Measurements from ENCODE around the gene NRN1L.
A peak's percentile ranks its signal among the peaks of the same experiment; 100 is the strongest.
"Not testable (repeated sequence)": the region's sequence is repeated elsewhere in the genome, so short reads cannot be mapped to it uniquely, and the experiment has no call there.

NRN1L gene

GRCh38 chr16:67860589-67861398 lies 23.9 kb upstream of the NRN1L start:
- no peak for DNase-seq (ENCODE audit: low read depth in 2 of 2)

- DNase-seq (ENCODE audit: low read depth in 2 of 2): no peak
These were observed 22.8 kb upstream of the NRN1L start for GRCh38 chr16:67861877-67862276.

- no peak for DNase-seq (ENCODE audit: low read depth in 2 of 2)
These were observed 21.8 kb upstream of the NRN1L start for GRCh38 chr16:67862623-67863583.

- DNase-seq (ENCODE audit: low read depth in 2 of 2): not testable (repeated sequence)
These were observed 20.6 kb upstream of the NRN1L start for GRCh38 chr16:67864044-67864443.

- DNase-seq (ENCODE audit: low read depth in 2 of 2): no peak
These were observed 20.1 kb upstream of the NRN1L start for GRCh38 chr16:67864594-67864993.

- DNase-seq (ENCODE audit: low read depth in 2 of 2): no peak
These were observed 19.4 kb upstream of the NRN1L start for GRCh38 chr16:67865318-67865717.

- DNase-seq (ENCODE audit: low read depth in 2 of 2): no peak
These were observed 16.4 kb upstream of the NRN1L start for GRCh38 chr16:67868290-67868689.

- DNase-seq (ENCODE audit: low read depth in 2 of 2): no peak
These were observed 15.0 kb upstream of the NRN1L start for GRCh38 chr16:67869653-67870052.

GRCh38 chr16:67871256-67871655 lies 13.4 kb upstream of the NRN1L start:
- DNase-seq (ENCODE audit: low read depth in 2 of 2): no peak

GRCh38 chr16:67872131-67872630 lies 12.5 kb upstream of the NRN1L start:
- DNase-seq (ENCODE audit: low read depth in 2 of 2): no peak

GRCh38 chr16:67872631-67873434 lies 11.9 kb upstream of the NRN1L start, which contains the start of gene EDC4:
TSS of gene EDC4 (plus strand) at chr16:67873052. CDS start at chr16:67873262, 210 bp downstream.
- peak; percentile 82 to 84 for DNase-seq (ENCODE audit: low read depth in 2 of 2)

GRCh38 chr16:67873435-67874370 lies 11.0 kb upstream of the NRN1L start:
- DNase-seq (ENCODE audit: low read depth in 2 of 2): no peak

- no peak for DNase-seq (ENCODE audit: low read depth in 2 of 2)
These were observed 10.3 kb upstream of the NRN1L start for GRCh38 chr16:67874372-67874771.

- DNase-seq (ENCODE audit: low read depth in 2 of 2): no peak
These were observed 7.6 kb upstream of the NRN1L start for GRCh38 chr16:67877064-67877463.

GRCh38 chr16:67878232-67878631 lies 6.5 kb upstream of the NRN1L start:
- no peak for DNase-seq (ENCODE audit: low read depth in 2 of 2)

GRCh38 chr16:67878846-67879245 lies 5.8 kb upstream of the NRN1L start:
- no peak for DNase-seq (ENCODE audit: low read depth in 2 of 2)

GRCh38 chr16:67879462-67879861 lies 5.2 kb upstream of the NRN1L start:
- DNase-seq (ENCODE audit: low read depth in 2 of 2): no peak

GRCh38 chr16:67879936-67880335 lies 4.7 kb upstream of the NRN1L start:
- no peak for DNase-seq (ENCODE audit: low read depth in 2 of 2)

GRCh38 chr16:67880584-67880983 lies 4.1 kb upstream of the NRN1L start:
- no peak for DNase-seq (ENCODE audit: low read depth in 2 of 2)

GRCh38 chr16:67881621-67882161 lies 3.0 kb upstream of the NRN1L start:
- no peak for DNase-seq (ENCODE audit: low read depth in 2 of 2)
